H7 (cell line): ENCODE data around the gene ACSF3. TPM values are rescaled to one million over a fixed set of nuclear protein-coding genes. Genes with fewer than 3 reads are reported as not detected.

Source experiments
- DNase-seq: peaks from one replicate; pipeline ENCODE4 v3.0.0; 2012
- H3K27me3 ChIP-seq: 2 replicates; pipeline ENCODE4 v1.6.0; 2011; ENCODE audit warnings: mild to moderate bottlenecking, low read length; ENCODE audit not compliant: control insufficient read depth, insufficient read depth
- H3K36me3 ChIP-seq: replicated peaks from 2 replicates; pipeline ENCODE4 v1.5.1; 2011; ENCODE audit warnings: low read length; ENCODE audit not compliant: control insufficient read depth, insufficient read depth
- H3K4me3 ChIP-seq: 2 replicates; pipeline ENCODE4 v1.5.1; 2011; ENCODE audit warnings: low read depth, mild to moderate bottlenecking, control low read depth, low read length, moderate library complexity; ENCODE audit not compliant: insufficient read depth
- total RNA-seq: library from RNA; depleted of rRNA; stranded (reverse); fragments of >200 nt; shearing (Covaris generic); gene quantifications from 2 replicates; pipeline ENCODE4 v1.2.3, GENCODE V29; 2014

ACSF3 gene
- total RNA-seq, 1 experiment from 2014 or later: 20.2 TPM

- Histone ChIP-seq H3K27me3 (no peaks in the 10 kb centered on the region), H3K36me3 (peaks cover 10% of the 10 kb centered on the region), H3K4me3 (no peak overlapping the region)
- no peak for DNase-seq
Observed at GRCh38 chr16:89113661-89114060, 20.0 kb downstream of the ACSF3 start.

GRCh38 chr16:89114159-89114981 lies 20.7 kb downstream of the ACSF3 start:
- DNase-seq: peak; percentile 87
- Histone ChIP-seq H3K4me3 (no peak overlapping the region), H3K27me3 (no peaks in the 10 kb centered on the region), H3K36me3 (peaks cover 10% of the 10 kb centered on the region)

GRCh38 chr16:89115216-89115861 lies 21.7 kb downstream of the ACSF3 start:
- H3K4me3 ChIP-seq: no peak overlapping the region
- H3K36me3 ChIP-seq: peaks cover 10% of the 10 kb centered on the region
- no peak for DNase-seq
- no peaks in the 10 kb centered on the region for H3K27me3 ChIP-seq

GRCh38 chr16:89116341-89117226 lies 22.9 kb downstream of the ACSF3 start:
- Histone ChIP-seq H3K27me3 (no peaks in the 10 kb centered on the region), H3K36me3 (peaks cover 13% of the 10 kb centered on the region), H3K4me3 (no peak overlapping the region)
- DNase-seq: no peak

- Histone ChIP-seq H3K36me3 (peaks cover 10% of the 10 kb centered on the region), H3K27me3 (no peaks in the 10 kb centered on the region), H3K4me3 (no peak overlapping the region)
- no peak for DNase-seq
Observed at GRCh38 chr16:89117227-89117974, 23.7 kb downstream of the ACSF3 start.

GRCh38 chr16:89117975-89118289 lies 24.3 kb downstream of the ACSF3 start:
- H3K27me3 ChIP-seq: no peaks in the 10 kb centered on the region
- H3K4me3 ChIP-seq: no peak overlapping the region
- DNase-seq: no peak
- H3K36me3 ChIP-seq: peaks cover 8% of the 10 kb centered on the region

- H3K27me3 ChIP-seq: no peaks in the 10 kb centered on the region
- no peak overlapping the region for H3K4me3 ChIP-seq
- no peak for DNase-seq
- H3K36me3 ChIP-seq: peaks cover 7% of the 10 kb centered on the region
Observed at GRCh38 chr16:89118361-89119165, 24.9 kb downstream of the ACSF3 start.

- H3K27me3 ChIP-seq: no peaks in the 10 kb centered on the region
- H3K36me3 ChIP-seq: peaks cover 7% of the 10 kb centered on the region
- no peak overlapping the region for H3K4me3 ChIP-seq
- no peak for DNase-seq
Observed at GRCh38 chr16:89119166-89119621, 25.5 kb downstream of the ACSF3 start.

GRCh38 chr16:89119661-89120141 lies 26.0 kb downstream of the ACSF3 start:
- Histone ChIP-seq H3K4me3 (no peak overlapping the region), H3K27me3 (no peaks in the 10 kb centered on the region), H3K36me3 (peaks cover 7% of the 10 kb centered on the region)
- DNase-seq: no peak

GRCh38 chr16:89120281-89120680 lies 26.6 kb downstream of the ACSF3 start:
- no peak for DNase-seq
- Histone ChIP-seq H3K27me3 (no peaks in the 10 kb centered on the region), H3K36me3 (peaks cover 7% of the 10 kb centered on the region), H3K4me3 (no peak overlapping the region)

GRCh38 chr16:89120921-89121351 lies 27.3 kb downstream of the ACSF3 start:
- Histone ChIP-seq H3K4me3 (no peak overlapping the region), H3K27me3 (no peaks in the 10 kb centered on the region), H3K36me3 (peaks cover 7% of the 10 kb centered on the region)
- no peak for DNase-seq

GRCh38 chr16:89121691-89122321 lies 28.2 kb downstream of the ACSF3 start:
- Histone ChIP-seq H3K36me3 (peaks cover 7% of the 10 kb centered on the region), H3K27me3 (no peaks in the 10 kb centered on the region), H3K4me3 (no peak overlapping the region)
- no peak for DNase-seq

- Histone ChIP-seq H3K27me3 (no peaks in the 10 kb centered on the region), H3K36me3 (peaks cover 4% of the 10 kb centered on the region), H3K4me3 (no peak overlapping the region)
- no peak for DNase-seq
Observed at GRCh38 chr16:89122322-89122851, 28.7 kb downstream of the ACSF3 start.
